ENCODE data around the gene HDAC4.

- TF ChIP-seq POLR2AphosphoS5 (IDR thresholded peaks at IDR 0.05) (no peak), POLR2A (IDR thresholded peaks at IDR 0.05) (no peak), EP300 (IDR thresholded peaks at IDR 0.05) (no peak)
- TF ChIP-seq, protein P1, sequence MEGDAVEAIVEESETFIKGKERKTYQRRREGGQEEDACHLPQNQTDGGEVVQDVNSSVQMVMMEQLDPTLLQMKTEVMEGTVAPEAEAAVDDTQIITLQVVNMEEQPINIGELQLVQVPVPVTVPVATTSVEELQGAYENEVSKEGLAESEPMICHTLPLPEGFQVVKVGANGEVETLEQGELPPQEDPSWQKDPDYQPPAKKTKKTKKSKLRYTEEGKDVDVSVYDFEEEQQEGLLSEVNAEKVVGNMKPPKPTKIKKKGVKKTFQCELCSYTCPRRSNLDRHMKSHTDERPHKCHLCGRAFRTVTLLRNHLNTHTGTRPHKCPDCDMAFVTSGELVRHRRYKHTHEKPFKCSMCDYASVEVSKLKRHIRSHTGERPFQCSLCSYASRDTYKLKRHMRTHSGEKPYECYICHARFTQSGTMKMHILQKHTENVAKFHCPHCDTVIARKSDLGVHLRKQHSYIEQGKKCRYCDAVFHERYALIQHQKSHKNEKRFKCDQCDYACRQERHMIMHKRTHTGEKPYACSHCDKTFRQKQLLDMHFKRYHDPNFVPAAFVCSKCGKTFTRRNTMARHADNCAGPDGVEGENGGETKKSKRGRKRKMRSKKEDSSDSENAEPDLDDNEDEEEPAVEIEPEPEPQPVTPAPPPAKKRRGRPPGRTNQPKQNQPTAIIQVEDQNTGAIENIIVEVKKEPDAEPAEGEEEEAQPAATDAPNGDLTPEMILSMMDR (IDR thresholded peaks at IDR 0.05): no peak
Observed at GRCh38 chr2:239223310-239224198, 177.3 kb downstream of the HDAC4 start.
